GM10248 (cell line): Measurements from ENCODE around the gene CEP112.

Source experiments
- CTCF ChIA-PET: fragments of 300-600 bp; sonication (Branson Sonifier 250); formaldehyde crosslinking; extraction: SDS; loops from one replicate; lab custom pipeline; 2021; ENCODE audit warnings: antibody characterized with exemption; lab: Yijun Ruan, JAX
- POLR2A ChIA-PET: fragments of 350-650 bp; sonication (Branson Sonifier 250); formaldehyde crosslinking; extraction: SDS; loops from one replicate; lab custom pipeline; 2020; ENCODE audit warnings: antibody characterized with exemption; lab: Yijun Ruan, JAX
- DNase-seq: peaks from one replicate; pipeline ENCODE4 v3.0.0; 2012; ENCODE audit errors: extremely low spot score
- TF ChIP-seq, protein P1 (sequence below): IDR thresholded peaks from 2 replicates; pipeline ENCODE4 v1.5.1; 2012; ENCODE audit warnings: mild to moderate bottlenecking, low read depth; ENCODE audit errors: extremely low read depth, missing control alignments, control extremely low read depth

The CEP112 gene

DNA sequence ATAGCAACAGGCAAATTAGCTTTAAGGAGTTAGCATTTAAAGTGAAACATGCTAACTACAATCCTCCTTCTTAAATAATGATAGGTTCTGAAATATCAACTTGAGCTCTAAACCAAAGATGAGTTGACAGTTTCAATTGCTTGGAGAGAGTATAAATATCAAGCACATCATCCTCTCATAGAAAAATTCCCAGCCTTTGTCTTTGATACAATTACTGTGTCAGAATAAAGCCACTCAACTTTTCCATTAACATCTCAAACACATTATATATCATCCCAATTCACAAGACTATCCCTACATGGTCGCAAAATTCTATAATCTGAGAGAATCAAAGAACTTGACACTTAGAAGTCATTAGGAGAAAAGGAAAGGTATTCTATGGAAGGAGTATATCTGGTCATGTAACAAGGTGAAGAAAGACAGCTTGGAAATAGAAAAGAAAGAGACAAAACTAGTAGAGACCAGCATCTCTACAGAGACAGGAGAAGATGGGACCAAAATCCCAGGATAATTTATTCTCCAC, 189.8 kb downstream of the CEP112 start:
- POLR2A ChIA-PET = no interaction called here
- CTCF ChIA-PET = no interaction called here
- no peak for DNase-seq
- TF ChIP-seq, protein P1, sequence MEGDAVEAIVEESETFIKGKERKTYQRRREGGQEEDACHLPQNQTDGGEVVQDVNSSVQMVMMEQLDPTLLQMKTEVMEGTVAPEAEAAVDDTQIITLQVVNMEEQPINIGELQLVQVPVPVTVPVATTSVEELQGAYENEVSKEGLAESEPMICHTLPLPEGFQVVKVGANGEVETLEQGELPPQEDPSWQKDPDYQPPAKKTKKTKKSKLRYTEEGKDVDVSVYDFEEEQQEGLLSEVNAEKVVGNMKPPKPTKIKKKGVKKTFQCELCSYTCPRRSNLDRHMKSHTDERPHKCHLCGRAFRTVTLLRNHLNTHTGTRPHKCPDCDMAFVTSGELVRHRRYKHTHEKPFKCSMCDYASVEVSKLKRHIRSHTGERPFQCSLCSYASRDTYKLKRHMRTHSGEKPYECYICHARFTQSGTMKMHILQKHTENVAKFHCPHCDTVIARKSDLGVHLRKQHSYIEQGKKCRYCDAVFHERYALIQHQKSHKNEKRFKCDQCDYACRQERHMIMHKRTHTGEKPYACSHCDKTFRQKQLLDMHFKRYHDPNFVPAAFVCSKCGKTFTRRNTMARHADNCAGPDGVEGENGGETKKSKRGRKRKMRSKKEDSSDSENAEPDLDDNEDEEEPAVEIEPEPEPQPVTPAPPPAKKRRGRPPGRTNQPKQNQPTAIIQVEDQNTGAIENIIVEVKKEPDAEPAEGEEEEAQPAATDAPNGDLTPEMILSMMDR = no peak

- POLR2A ChIA-PET = no interaction called here
- no peak for DNase-seq
- CTCF ChIA-PET = no interaction called here
- TF ChIP-seq, protein P1 = no peak
Measured at GRCh38 chr17:66000216-66000615, 191.7 kb downstream of the CEP112 start.

DNA sequence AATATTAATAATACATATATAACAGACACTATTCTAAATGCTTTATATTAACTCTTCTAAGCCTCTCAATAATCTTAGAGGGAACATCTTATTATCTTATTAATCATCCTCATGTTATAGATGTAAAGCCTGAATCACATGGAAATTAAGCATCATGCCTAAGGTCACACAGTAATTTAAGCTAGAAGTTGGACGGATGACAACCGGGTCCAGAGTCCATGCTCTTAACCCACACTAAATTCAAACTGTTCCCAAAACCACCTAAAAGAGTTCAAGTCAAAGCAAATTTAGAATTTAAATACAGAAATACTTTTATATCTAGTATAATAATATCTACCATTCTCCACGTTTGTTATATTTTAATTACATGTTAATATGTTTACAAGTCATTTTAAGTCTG, 193.3 kb downstream of the CEP112 start:
- CTCF ChIA-PET = interaction anchor here (0.8 kb wide), 1 partner anchor 12 kb away, joined by 3 read pairs; no protein-coding TSS in a partner anchor
- POLR2A ChIA-PET = no interaction called here
- no peak for DNase-seq
- TF ChIP-seq, protein P1 = no peak

DNA sequence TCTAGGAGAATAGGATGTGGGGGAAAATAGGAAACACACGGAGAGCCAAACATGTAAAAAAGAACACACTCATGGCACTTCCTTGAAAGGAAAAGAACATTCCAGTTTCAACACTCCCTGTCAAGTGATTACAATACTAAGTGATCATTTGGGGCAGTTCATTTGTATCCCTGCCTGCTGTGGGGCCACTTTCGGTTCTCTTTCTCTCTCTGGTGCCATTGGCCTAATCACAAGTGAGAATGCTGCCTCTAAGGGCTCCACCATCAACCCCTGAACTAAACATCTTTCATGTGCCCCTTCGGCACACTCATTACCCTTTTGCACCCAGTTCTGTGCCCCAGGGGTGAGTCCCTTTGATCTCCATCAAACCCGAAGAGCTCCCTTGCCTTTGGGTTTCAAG, 197.3 kb downstream of the CEP112 start:
- CTCF ChIA-PET = no interaction called here
- POLR2A ChIA-PET = no interaction called here
- TF ChIP-seq, protein P1 = no peak
- DNase-seq = no peak

- ChIA-PET CTCF (no interaction called here), POLR2A (no interaction called here)
- DNase-seq = no peak
- TF ChIP-seq, protein P1 = no peak
Measured at GRCh38 chr17:65994114-65994513, 197.8 kb downstream of the CEP112 start.

DNA sequence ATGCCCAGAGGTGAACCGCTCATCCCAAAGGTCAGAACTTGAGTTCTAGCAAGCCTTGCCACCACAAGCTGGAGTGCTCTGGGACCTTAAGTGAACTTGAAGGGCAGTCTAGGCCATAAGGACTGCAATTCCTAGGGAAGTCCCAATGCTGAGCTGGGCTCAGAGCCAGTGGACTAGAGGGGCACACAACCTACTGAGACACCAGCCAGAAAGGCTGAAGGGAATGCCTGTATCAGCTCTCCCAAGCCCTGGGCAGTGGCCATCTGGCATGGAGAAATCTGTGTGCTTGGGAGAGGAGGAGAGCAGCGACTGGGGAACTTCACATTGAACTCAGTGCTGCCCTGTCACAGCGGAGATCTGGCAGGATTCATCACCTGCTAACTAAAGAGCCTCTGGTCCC, 201.3 kb downstream of the CEP112 start:
- CTCF ChIA-PET = no interaction called here

More for the DNA sequence above, 201.3 kb downstream of the CEP112 start:
- POLR2A ChIA-PET = no interaction called here
- TF ChIP-seq, protein P1 = no peak
- no peak for DNase-seq
